Sciatic nerve (tissue), 2 donors: ENCODE results near the gene VTI1A. TPM values are rescaled to one million over a fixed set of nuclear protein-coding genes. Genes with fewer than 3 reads are reported as not detected.
"Not testable (repeated sequence)": the region's sequence is repeated elsewhere in the genome, so short reads cannot be mapped to it uniquely, and the experiment has no call there.

Experiments used
- ATAC-seq: fragments of 200-7000 bp; cut with Tn5 transposase; one replicate; pipeline ENCODE4 v1.9.1; 2020; ENCODE audit warnings: mild to moderate bottlenecking, moderate library complexity
- DNase-seq: peaks from one replicate; pipeline ENCODE4 v3.0.0-alpha.2; 2020; ENCODE audit warnings: low spot score
- intact Hi-C: fragments of 100-400 bp; cut with DNase I; formaldehyde crosslinking; loops from one replicate; pipeline ENCODE4 v1.14.2; 2022
- total RNA-seq: library from RNA; stranded (reverse); fragmentation: NEBNext Ultra II Directional; extraction: Animal tissue kit (Norgen Biotek cat#: 25700); gene quantifications from one replicate; pipeline ENCODE4 v1.2.1, GENCODE V29; 2021
- donor health status: DM: no; HTN: no; CAD: no.
- donor health status: DM: no; HTN: no; CAD: no.

VTI1A gene
- total RNA-seq, 1 donor from 2014 or later, result 44.0 TPM

DNA sequence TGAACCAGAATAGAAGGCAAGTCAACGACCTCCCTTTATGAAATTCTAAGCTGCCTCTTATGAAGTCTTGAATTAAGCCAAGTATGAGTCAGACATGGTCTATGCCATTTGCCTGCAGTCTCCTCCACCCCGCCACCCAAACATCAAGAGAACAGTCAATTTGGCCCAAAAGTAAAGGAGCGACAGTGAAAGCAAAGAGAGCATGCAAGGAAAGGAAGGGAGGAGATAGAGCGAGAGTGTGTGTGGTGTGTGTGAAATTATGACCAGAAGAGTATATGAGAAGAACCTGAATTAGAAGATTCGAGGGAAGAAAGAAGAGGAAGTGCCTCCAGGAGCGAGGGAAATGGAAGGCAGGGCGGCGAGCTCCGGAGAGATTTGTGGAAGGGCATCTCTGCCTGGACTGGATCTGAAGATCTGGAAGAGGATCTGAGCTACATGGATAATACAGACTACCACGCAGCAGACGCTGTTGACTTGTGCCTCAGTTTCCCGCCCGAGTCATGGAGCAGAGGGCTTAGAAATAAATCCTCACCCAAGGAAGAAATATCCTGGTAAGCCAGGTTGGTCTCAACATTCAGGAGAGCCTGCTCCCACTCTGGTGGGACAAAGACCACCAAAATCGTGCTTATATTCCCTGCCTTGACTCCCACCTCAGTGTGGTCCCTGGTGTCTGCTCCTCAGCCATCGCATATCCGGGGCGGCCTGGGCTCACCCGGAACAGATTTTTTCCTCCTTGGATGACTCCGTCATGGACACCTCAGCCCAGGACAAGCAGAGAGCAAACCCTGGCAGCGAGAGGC lies 760 bp upstream of the VTI1A start:
- DNase-seq (no peak), ATAC-seq (peak; percentile 83)
- intact Hi-C loops, result no loop called here

- no peak for ATAC-seq
- no peak for DNase-seq
- intact Hi-C loops, result no loop called here
Measured at GRCh38 chr10:112447620-112447928, 559 bp downstream of the VTI1A start.

GRCh38 chr10:112448888-112449287 lies 1.9 kb downstream of the VTI1A start:
- ATAC-seq (no peak), DNase-seq (no peak)
- intact Hi-C loops, result no loop called here

GRCh38 chr10:112454910-112455779 lies 8.1 kb downstream of the VTI1A start:
- intact Hi-C loops, result no loop called here
- DNase-seq (no peak), ATAC-seq (no peak)

DNA sequence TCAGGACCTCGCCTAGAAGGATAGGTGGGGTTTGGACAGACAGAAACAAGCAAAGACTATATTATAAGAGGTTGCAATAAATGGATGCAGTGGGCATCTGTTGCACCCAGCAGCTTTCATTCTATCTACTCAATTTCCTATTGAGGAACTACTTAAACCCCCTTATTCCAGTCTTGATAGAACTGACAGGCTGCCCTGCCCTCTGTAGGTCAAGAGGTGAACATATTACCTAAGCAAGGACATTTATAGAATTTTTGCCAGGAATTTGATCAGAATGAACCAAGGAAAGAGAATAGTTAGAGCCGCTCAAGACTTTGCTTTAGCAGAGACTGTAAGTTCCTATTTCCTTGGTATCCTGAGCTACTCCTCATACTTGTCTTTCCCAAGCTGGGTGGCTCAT lies 9.5 kb downstream of the VTI1A start:
- no peak for DNase-seq
- no peak for ATAC-seq
- intact Hi-C loops, result no loop called here

DNA sequence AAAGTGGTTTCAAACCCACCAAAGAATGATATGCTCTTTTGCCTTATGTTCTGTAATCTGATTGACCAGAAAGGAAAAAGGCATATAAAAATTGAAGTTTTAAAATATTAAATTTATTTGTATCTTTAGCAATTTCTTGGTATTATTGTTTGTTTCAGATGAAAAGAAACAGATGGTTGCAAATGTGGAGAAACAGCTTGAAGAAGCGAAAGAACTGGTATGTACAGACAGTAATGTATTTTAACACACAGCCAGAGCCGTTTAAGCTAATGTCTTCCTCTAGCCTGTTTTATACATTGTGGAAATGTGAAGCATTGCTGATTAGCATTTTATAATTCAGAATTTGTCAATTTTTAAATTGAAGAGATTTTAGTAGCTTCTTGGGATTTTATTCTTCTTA lies 13.4 kb downstream of the VTI1A start:
- DNase-seq, result no peak
- intact Hi-C loops, result no loop called here
- no peak for ATAC-seq

- DNase-seq, result no peak
- no peak for ATAC-seq
- intact Hi-C loops, result no loop called here
Measured at GRCh38 chr10:112461029-112461887, 14.2 kb downstream of the VTI1A start.

DNA sequence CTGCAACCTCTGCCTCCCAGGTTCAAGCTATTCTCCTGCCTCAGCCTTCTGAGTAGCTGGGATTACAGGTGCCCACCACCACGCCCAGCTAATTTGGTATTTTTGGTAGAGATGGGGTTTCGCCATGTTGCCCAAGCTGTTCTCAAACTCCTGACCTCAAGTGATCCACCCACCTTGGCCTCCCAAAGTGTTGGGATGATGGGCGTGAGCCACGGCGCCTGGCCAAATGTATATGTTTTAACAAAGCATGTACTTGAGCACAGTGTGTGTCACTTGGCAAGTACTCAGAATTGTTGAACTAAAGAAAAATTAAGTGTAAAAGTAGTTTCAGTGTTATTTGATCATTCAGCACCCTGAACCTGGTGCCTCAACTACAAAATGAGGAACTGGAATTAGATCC lies 17.1 kb downstream of the VTI1A start:
- intact Hi-C loops, DNase-seq, ATAC-seq: not testable (repeated sequence)

DNA sequence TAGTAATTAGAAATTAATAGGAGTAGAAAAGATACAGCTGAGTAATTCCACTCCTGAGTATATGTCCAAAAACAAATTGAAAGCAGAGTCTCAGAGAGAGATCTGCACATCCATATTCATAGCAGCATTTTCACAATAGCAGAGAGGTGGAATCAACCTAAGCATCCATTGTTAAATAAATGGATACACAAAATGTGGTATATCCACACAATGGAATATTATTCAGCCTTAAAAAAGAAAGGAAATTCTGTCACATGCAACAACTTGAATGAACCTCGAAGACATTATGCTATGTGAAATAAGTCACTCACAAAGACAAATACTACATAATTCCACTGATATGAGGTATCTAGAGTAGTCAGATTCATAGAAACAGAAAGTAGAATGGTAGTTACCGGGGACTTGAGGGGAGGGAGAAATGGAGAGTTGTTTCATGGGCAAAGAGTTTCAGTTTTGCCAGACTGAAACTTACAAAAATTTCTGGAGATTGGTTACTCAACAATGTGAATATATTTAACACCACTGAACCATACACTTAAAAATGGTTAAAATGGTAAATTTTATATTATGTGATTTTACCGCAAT lies 18.4 kb downstream of the VTI1A start:
- DNase-seq, result no peak
- intact Hi-C loops, result no loop called here
- ATAC-seq, result no peak

- intact Hi-C loops, result no loop called here
- no peak for ATAC-seq
Measured at GRCh38 chr10:112466802-112467201, 19.8 kb downstream of the VTI1A start.

GRCh38 chr10:112467541-112468075 lies 20.6 kb downstream of the VTI1A start:
- intact Hi-C loops, result no loop called here
- ATAC-seq, result no peak
- DNase-seq, result no peak

More at GRCh38 chr10:112466802-112467201, 19.8 kb downstream of the VTI1A start:
- DNase-seq, result no peak

DNA sequence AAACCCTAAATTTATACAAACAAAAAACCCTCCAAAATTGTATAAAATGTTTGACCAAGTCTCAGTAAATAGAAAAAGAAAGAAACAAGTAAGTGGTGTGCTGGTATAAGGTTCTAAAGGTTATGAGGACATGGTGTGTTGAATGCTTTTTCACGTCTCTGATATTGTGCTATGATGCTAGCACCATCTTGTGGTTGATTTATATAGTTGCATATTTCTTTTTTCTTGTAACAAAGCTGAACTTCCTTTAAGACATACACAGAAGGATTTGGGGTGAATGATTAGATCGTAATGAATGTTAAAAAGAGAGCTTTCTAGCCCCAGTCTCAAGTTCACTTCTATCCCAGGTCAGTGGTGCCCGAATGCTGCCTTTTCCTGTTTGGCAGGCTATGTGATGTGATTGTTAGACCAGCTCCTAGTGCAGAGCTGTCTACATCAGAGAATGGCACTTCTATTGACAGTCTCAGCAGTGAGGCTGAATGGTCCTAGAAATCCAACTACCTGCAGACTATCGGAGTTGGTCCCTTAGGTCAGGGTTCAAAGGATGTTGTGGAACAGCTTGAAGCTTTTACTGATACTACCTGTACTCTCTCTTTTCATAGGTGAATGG lies 25.0 kb downstream of the VTI1A start:
- intact Hi-C loops, result no loop called here
- DNase-seq (no peak), ATAC-seq (peak; percentile 79)

DNA sequence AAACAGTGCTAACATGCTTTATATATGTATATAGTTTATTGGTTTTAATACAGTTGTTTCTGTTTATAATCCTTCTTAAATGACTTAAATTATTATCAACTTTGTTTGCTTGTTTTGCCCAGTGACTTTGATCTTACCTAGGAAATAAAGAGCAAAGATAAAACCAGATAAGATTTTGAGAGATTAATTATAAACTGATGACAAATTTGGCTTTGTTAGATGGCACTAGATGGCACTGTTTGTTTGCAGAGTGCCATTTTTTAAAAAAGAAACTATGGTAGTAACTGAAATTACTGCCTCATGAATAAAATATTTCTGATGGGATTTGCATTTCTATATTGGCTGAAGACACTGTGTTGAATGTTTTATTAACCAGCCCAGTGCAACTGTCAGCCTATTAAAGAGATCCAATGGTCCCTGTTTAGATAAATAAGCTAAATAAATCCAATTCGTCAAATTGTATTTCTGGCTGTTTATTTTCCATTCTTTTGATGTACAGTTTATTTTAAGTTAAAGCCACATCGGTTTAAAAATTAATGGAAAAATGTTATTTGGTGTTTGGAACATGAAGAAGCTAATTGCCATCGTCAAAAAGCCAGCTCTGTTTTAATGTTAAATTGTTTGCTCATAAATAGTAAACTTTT lies 28.7 kb downstream of the VTI1A start:
- DNase-seq (no peak), ATAC-seq (no peak)
- intact Hi-C loops, result no loop called here

GRCh38 chr10:112481602-112482001 lies 34.6 kb downstream of the VTI1A start:
- DNase-seq (no peak), ATAC-seq (no peak)
- intact Hi-C loops, result no loop called here

GRCh38 chr10:112484399-112484798 lies 37.4 kb downstream of the VTI1A start:
- intact Hi-C loops, result no loop called here
- DNase-seq, result no peak
- no peak for ATAC-seq

DNA sequence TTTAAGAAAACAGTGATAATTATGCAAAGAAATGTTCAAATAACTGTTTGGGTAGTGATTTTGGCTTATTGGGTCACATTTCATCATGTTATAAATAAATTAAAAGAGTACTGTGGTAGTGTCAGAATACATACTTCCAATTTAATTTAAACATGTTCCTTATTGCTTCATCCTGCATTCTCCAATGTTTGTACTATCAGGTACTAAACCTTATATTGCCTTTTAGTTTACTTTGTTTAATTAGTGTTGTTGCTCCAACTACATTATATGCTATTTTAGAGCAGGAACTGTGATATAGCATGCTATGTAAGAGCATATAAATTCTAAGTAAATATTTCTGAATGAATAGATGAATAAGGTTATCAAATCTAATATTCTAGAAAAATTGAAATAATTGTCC lies 40.9 kb downstream of the VTI1A start:
- intact Hi-C loops, result no loop called here
- ATAC-seq (no peak), DNase-seq (no peak)

GRCh38 chr10:112490545-112490944 lies 43.5 kb downstream of the VTI1A start:
- no peak for DNase-seq
- no peak for ATAC-seq
- intact Hi-C loops, result no loop called here

GRCh38 chr10:112491144-112491543 lies 44.1 kb downstream of the VTI1A start:
- ATAC-seq (no peak), DNase-seq (no peak)
- intact Hi-C loops, result no loop called here
